NB4 (cell line): ENCODE measurements around the gene CLASP1.
"Not testable (repeated sequence)": the region's sequence is repeated elsewhere in the genome, so short reads cannot be mapped to it uniquely, and the experiment has no call there.

Experiments used
- DNase-seq: peaks from one replicate; pipeline ENCODE4 v3.0.0; 2010; ENCODE audit warnings: low read depth
- H3K4me3 ChIP-seq: one replicate; pipeline ENCODE4 v1.5.1; 2011; ENCODE audit warnings: mild to moderate bottlenecking, low read depth, low read length, moderate library complexity
- CTCF ChIP-seq: IDR thresholded peaks from one replicate; pipeline ENCODE4 v1.5.1; 2012; ENCODE audit warnings: low read depth, low read length
- MAX ChIP-seq: IDR thresholded peaks from 2 replicates; pipeline ENCODE4 v1.6.1; 2011; ENCODE audit warnings: low read depth, low read length
- MYC ChIP-seq: IDR thresholded peaks from 2 replicates; pipeline ENCODE4 v1.6.1; 2011; ENCODE audit warnings: low read depth, low read length
- POLR2A ChIP-seq: IDR thresholded peaks from 2 replicates; pipeline ENCODE4 v1.6.1; 2011; ENCODE audit warnings: mild to moderate bottlenecking; ENCODE audit not compliant: insufficient read length; ENCODE audit errors: extremely low read depth

The CLASP1 gene

GRCh38 chr2:121451398-121451797, 197.9 kb downstream of the CLASP1 start:
- TF ChIP-seq CTCF (no peak), MYC (no peak), POLR2A (no peak), MAX (no peak)
- no peak overlapping the region for H3K4me3 ChIP-seq
- DNase-seq, result no peak

DNA sequence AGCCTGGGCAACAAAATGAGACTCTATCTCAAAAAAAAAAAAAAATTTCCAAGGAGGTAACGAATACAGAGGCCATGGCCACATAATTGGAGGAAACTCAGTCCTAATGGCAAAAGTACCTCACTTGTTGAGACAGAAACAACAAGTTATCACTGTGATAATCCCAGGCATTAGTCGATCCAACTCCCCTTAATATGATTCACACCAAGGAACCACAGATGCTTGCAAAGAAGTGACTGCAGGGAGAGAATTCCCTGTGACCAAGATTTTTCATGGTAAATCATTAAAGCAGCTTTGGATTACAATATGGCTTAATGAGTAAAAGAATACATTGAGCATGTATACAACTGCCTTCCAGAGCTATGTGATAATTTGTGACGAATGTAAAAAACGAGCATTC, 199.0 kb downstream of the CLASP1 start:
- H3K4me3 ChIP-seq, result no peak overlapping the region
- TF ChIP-seq MAX (no peak), POLR2A (no peak), MYC (no peak), CTCF (no peak)
- no peak for DNase-seq

DNA sequence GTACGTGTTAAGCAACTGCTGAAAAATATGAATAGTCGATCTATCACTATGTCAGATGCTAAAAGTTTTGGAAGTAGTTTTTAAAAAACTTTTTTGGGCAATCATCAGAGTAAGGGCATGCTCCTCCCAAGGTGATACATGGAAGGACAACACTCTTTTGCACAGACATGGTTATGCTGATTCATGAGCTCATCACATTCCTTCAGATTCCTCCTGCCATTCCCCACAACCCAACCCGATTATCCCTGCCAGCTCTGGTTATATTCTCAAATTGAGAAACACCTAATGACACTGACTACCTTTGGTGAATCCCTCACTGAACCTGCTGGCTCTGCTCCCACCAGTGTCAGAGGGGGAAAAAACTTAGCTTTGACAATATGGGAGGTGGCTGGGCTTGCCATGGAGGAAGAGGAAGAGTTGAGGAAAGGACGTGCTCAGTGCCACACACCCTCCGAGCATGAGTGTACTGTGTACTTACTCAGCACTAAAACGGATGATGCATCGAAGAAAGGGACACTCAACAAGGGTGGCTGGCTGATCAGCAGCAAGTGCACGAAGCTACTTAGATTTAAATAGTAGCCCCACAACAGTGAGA, 202.5 kb downstream of the CLASP1 start:
- TF ChIP-seq MAX (no peak), POLR2A (no peak), CTCF (no peak), MYC (no peak)

GRCh38 chr2:121442889-121443288, 206.4 kb downstream of the CLASP1 start:
- no peak overlapping the region for H3K4me3 ChIP-seq
- TF ChIP-seq MYC (no peak), POLR2A (no peak), CTCF (no peak)
- DNase-seq, result no peak

More for the DNA sequence above, 202.5 kb downstream of the CLASP1 start:
- no peak for DNase-seq
- no peak overlapping the region for H3K4me3 ChIP-seq

DNA sequence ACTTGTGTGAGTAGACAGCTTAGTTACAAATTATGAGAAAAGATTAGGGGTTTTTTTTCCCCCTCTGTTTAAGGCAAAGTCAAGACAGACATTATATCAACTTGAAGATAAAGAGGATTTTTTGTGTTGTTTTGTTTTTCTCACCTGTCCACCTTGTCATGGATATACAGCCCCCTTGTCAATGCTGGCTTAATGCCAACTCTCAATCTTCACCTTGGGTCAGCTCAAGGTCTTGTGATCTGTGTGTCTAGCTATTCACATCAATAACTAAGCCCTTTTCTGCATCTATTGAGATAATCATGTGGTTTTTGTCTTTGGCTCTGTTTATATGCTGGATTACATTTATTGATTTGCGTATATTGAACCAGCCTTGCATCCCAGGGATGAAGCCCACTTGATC, 211.0 kb downstream of the CLASP1 start:
- not testable (repeated sequence) for H3K4me3 ChIP-seq, DNase-seq

DNA sequence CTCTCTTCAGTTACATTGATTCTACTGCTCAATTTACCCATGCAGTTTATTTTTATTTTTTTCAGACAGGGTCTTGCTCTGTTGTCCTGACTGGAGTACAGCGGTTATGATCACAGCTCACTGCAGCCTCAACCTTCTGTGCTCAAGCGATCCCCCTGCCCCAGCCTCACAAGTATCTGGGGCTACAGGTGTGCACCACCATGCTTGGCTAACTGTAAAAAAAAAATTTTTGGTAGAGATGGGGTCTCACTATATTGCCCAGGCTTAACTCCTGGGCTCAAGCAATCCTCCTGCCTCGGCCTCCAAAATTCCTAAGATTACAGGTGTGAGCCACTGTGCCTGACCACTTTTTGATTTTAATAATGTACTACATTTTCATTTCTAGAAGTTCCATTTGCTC, 212.3 kb downstream of the CLASP1 start:
- TF ChIP-seq CTCF, result no peak
- TF ChIP-seq POLR2A, result no peak
- no peak for TF ChIP-seq MAX
- TF ChIP-seq MYC, result no peak
- no peak overlapping the region for H3K4me3 ChIP-seq
- DNase-seq, result no peak
